Measurements from ENCODE around the gene GNRH2. TPM values are rescaled to one million over a fixed set of nuclear protein-coding genes. Genes with fewer than 3 reads are reported as not detected.

Gene GNRH2
- total RNA-seq, 1 donor from 2014 or later: not detected

DNA sequence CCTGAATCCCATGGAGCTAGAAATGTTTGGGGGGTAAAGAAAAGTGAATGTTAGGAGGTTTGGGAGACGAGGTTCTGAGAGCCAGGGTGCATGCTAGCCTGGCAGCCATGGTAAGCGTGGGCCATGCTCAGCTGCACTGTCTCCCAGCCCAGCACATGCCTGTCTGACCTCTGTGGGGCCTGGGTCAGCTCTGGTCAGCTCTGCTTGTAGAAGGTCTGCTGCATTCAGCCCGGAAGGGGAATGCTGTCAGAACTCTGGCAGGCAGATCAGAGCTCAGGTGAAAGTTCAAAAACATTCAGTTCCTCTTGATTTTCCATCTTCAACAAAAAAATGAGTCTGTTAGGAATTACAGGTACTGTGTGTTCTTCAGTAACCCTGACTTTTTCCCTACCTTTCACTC lies 5.8 kb upstream of the GNRH2 start:
- DNase-seq (ENCODE audit: low spot score in 2 of 2): no peak
- H3K36me3 ChIP-seq: peaks cover 43 to 51% of the 10 kb centered on the region in 2 donors
- intact Hi-C loops (cut with DNase I): no loop called here

DNA sequence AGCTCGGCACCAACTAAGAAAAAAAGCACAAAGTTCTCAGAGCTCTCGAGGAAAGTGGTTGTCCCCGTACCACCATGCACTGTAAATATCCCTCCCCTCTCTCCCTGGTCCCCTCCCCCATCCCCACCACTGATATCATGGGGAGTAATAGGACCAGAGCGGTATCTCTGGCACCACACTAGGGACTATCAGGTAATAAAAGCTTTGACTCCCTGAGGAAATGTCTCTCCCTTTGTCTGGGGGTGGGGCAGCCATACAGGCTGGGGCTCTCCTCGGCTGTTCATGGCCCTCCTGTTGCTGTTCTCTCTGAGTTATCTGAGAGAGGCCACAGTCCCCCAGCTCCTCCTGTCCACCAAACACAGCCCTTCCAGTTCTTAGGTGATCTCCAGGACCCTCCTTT lies 5.0 kb upstream of the GNRH2 start:
- DNase-seq (ENCODE audit: low spot score in 2 of 2): no peak
- Histone ChIP-seq H3K9me3 (no peaks in the 10 kb centered on the region), H3K4me3 (no peak overlapping the region), H3K27ac (no peak overlapping the region), H3K36me3 (peaks cover 43 to 51% of the 10 kb centered on the region in 2 donors), H3K27me3 (no peaks in the 10 kb centered on the region), H3K4me1 (peaks cover 0 to 13% of the 10 kb centered on the region in 2 donors)
- intact Hi-C loops (cut with DNase I): no loop called here
- TF ChIP-seq, protein P1, sequence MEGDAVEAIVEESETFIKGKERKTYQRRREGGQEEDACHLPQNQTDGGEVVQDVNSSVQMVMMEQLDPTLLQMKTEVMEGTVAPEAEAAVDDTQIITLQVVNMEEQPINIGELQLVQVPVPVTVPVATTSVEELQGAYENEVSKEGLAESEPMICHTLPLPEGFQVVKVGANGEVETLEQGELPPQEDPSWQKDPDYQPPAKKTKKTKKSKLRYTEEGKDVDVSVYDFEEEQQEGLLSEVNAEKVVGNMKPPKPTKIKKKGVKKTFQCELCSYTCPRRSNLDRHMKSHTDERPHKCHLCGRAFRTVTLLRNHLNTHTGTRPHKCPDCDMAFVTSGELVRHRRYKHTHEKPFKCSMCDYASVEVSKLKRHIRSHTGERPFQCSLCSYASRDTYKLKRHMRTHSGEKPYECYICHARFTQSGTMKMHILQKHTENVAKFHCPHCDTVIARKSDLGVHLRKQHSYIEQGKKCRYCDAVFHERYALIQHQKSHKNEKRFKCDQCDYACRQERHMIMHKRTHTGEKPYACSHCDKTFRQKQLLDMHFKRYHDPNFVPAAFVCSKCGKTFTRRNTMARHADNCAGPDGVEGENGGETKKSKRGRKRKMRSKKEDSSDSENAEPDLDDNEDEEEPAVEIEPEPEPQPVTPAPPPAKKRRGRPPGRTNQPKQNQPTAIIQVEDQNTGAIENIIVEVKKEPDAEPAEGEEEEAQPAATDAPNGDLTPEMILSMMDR (IDR thresholded peaks at IDR 0.05): no peak

More for the DNA sequence above, 5.8 kb upstream of the GNRH2 start:
- TF ChIP-seq, protein P1 (IDR thresholded peaks at IDR 0.05): no peak
- Histone ChIP-seq H3K9me3 (no peaks in the 10 kb centered on the region), H3K4me1 (peaks cover 0 to 11% of the 10 kb centered on the region in 2 donors), H3K27ac (no peak overlapping the region), H3K27me3 (no peaks in the 10 kb centered on the region), H3K4me3 (no peak overlapping the region)

DNA sequence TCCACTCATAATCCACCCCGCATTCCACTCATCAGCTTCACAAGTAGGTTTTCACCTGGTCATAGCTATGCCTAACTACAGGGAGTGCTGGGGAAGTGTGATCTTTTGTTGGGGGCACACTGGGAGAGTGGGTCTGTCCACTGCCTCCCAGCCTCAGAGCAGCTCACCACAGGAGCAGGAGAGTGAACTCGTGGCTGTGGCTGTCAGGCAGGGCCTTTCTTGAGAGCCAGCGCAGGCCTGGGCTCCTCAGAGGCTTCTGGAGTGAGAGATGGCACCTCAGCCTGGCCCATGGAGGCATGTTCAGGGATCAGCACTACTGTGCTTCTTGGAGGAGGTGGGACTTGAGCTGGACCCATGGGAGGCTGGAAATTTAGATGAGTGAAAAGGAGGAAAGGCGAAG lies 4.0 kb upstream of the GNRH2 start:
- TF ChIP-seq, protein P1 (IDR thresholded peaks at IDR 0.05): no peak
- Histone ChIP-seq H3K27me3 (no peaks in the 10 kb centered on the region), H3K27ac (no peak overlapping the region), H3K4me3 (no peak overlapping the region), H3K36me3 (peaks cover 43 to 51% of the 10 kb centered on the region in 2 donors), H3K4me1 (peaks cover 0 to 13% of the 10 kb centered on the region in 2 donors), H3K9me3 (no peaks in the 10 kb centered on the region)
- DNase-seq (ENCODE audit: low spot score in 2 of 2): no peak
- intact Hi-C loops (cut with DNase I): no loop called here

DNA sequence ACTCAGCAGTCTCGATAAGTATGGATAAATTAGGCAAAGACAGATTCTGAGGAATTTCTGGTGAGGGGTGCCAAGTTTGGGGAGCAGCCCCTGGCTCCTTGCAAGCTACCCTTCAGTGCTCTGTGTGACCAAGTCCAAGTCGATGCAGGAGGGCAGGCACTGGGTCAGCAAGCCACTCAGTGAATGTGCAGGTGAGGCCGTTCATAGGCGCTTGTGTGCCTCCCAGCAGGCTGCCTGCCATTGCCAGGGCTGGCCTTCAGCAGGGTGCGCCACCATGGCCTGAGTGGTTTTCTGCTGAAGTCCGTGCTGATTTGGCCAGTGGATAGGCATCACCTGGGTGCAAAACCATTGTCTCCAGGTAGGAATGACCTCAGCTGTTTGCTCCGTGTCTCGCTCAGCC lies 3.3 kb upstream of the GNRH2 start:
- Histone ChIP-seq H3K27ac (no peak overlapping the region), H3K9me3 (no peaks in the 10 kb centered on the region), H3K4me1 (peaks cover 0 to 13% of the 10 kb centered on the region in 2 donors), H3K4me3 (no peak overlapping the region), H3K27me3 (no peaks in the 10 kb centered on the region), H3K36me3 (peaks cover 40 to 50% of the 10 kb centered on the region in 2 donors)
- intact Hi-C loops (cut with DNase I): loop anchor here (10.0 kb wide), 5 partner anchors 195 to 1145 kb away; partner anchors contain the start of genes DNAAF9, IDH3B, PCED1A and SIRPA
- TF ChIP-seq, protein P1 (IDR thresholded peaks at IDR 0.05): no peak
- DNase-seq (ENCODE audit: low spot score in 2 of 2): no peak

DNA sequence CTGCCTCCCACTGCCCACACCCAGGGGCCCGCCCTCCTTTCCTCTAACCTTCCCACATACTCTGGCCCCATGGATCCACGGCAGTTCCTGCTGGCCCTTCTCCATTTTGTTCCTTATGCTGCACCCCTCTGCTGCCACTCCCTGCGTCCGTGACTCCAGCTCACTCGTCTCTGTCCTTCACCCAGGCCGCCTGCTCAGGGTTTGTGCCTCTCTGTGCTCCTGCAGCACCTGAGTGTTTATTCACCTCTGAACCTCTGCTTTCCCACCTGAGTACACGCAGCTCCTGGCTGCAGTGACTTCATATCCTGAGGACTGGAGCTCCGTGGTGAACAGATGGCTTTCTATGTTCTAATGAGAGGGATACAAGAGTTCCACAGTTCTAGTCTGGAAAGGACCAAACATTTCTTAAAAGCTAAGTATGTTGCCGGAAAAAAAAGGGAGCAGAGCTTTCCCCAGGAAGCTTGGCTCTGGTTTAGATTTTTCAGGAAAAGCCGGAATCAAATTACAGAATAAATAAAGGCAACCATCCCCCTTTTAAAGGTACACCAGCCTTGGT lies 1.5 kb upstream of the GNRH2 start:
- no peaks in the 10 kb centered on the region for H3K9me3 ChIP-seq
- no peak for DNase-seq (ENCODE audit: low spot score in 2 of 2)
- peaks cover 23 to 32% of the 10 kb centered on the region in 2 donors for H3K36me3 ChIP-seq
- peaks cover 5 to 13% of the 10 kb centered on the region in 2 donors for H3K4me1 ChIP-seq
- H3K4me3 ChIP-seq: no peak overlapping the region
- TF ChIP-seq, protein P1 (IDR thresholded peaks at IDR 0.05): no peak
- H3K27me3 ChIP-seq: no peaks in the 10 kb centered on the region
- H3K27ac ChIP-seq: peak overlapping the region; percentile 71 to 82
- intact Hi-C loops (cut with DNase I): loop anchor here (10.0 kb wide), 5 partner anchors 197 to 1147 kb away; partner anchors contain the start of genes DNAAF9, IDH3B, PCED1A and SIRPA

All from ascending aorta (tissue), 2 donors.